ENCODE data around the gene GRK1. TPM values are rescaled to one million over a fixed set of nuclear protein-coding genes. Genes with fewer than 3 reads are reported as not detected.

GRK1 gene
- polyA plus RNA-seq, 12 donors: 0.05 to 0.45 (median 0.22) TPM; not detected in 3

DNA sequence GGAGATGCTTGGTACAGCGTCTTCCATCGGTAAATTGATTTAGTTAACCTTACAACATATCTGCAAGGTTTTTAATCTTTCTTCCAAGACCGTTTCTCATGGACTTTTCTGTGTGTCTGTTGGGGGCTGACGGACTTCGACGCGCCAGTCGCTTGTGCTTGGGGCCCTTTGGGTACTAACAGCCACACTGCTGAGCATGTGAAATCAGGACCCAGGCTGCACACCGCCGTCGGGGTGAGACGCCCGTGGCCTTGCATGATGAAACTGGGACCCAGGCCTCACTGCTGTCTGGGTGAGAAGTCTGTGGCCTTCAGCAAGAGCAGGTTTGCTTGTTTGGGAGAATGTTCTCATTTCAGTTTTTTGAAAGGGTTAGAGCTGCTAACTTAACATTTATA lies 18.8 kb upstream of the GRK1 start:
- DNase-seq: no peak

DNA sequence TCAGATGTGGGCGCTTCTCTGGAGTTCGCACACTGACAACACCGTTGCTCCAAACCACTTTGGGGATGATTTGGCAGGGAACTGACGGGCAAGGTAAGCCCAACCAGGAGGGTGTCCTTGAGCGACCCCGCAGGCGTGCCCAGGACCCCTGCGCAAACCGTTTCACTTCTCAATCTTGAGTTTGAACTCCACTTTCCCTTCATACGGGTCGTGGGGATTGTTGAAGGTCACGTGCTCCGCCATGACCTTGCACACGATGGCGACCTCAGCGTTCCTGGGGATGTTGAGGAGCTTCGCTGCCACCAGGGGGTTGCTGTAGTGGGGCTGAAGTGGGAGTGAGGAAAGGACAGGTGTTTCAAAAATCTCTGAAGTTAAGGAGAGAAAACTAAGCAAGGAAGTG lies 17.8 kb upstream of the GRK1 start:
- no peak for DNase-seq

DNA sequence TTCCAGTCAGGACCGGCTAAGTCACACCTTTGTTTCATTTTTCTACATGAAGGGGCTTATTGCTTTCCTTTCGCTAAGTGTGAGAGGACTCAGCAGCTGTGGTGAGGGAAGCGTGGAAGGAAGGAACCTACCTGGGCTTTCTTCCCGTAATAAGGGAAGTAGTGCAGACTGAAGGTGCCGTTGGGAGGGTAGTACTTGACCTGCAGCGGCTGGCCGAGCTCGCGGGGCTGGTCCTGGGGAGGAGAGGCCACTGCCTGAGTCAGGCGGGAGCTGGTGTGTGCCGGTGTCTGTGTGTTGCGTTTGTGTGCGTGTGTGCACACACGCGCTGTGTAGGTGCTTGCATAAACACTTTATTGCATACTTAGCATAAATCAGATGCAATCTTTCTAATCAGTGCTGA lies 16.7 kb upstream of the GRK1 start:
- DNase-seq: no peak

GRCh38 chr13:113650731-113651148 lies 16.3 kb upstream of the GRK1 start:
- no peak for DNase-seq

DNA sequence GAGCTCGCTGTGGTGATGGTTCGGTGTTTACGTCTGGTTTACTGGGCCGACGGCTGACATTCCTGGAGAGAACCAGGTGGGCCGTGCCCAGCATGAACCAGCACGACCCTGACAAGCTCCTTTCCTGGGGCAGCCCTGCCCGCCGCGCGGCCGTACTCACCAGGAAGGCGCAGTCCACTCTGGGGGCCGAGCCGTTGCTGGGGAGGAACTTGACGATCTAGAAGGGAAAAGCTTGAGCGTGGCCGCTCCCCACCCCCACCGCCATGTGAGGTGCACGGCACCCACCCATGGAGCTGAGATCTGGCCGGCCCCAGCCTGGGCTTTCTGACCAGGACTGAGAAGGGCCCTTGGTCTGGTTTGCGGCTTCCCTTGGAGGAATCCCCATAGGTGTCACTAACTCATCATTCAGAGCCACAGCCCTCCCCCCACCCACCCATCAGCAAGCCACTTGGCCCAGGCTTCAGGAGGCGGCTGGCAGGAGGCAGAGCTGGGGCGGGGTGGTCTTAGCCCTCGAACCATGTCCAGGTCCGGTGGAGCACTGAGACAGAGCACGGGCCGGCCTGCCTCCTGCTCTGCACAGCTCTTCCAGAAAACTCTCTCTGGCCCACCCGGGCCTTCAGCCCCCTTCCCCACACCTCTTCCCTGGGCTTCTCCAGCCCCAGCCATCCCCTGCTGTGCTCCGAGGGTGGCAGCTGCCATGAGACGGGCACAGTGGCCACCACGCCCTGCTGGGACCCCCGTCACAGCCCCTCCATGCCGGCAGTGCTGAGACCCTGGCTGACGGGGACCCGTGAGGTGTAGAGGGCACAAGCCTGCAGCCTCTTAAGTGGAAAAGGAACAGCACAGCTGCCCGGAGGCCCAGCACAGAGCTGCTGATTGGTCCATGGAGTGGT lies 15.3 kb upstream of the GRK1 start:
- DNase-seq: no peak

DNA sequence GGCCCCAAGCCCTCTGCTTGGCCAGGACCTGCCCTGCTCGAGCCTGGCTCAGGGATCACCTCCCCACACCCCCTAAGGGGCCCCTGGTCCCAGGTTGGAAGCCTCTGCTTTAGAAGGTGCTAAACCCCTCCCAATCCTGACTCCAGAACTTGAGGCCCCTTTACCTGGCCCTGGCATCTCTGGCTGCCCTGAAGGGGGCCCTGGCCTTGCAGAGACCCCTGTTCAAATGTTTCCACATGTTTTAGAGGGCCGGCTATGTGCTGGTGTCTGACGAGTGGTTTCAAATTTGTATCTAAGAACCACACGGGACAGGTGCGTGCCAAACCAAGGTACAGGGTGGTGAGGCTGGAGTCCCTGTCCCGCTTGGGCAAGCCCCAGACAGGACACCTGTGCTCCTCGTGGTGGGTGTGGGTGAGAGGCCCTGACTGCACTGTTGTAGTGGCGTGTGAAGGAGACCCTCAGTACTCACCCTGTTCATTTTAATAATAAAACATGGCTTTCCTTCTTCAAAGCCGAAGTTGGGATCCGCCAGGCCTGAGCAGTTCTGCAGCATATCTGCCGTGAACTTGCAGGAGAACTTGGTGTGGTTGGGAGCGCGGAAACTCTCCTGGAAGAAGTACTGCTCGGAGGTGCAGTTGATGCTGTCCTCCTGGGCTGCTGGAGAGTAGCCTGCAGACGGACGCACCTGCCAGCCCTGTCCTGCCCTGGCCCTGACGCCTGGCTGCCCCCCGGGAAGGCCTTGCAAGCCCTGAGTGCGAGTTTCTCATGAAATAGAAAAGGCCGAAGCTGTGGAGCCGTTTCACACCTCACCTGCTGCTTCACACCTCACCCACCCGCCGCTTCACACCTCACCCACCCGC lies 14.4 kb upstream of the GRK1 start:
- DNase-seq: no peak

- no peak for DNase-seq
Observed at GRCh38 chr13:113653264-113654174, 13.5 kb upstream of the GRK1 start.

DNA sequence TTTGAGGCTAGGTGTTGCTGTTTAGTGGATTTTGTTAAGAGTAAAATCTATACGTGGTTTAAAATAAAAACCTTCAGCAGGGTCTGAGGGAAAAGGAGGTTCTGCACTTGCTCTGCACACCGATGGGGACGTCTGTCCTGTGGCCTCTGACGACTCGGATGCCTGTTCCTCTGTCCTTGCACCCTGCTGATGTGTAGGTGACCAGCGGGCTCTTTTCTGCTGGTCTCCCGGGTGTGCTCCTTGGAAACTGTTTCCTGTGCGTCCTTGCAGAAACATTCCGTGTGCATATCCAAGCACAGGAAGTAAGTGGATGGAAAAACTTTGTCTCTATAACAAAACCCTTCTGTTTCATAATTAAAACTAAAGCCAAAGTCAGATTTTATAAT lies 12.9 kb upstream of the GRK1 start:
- DNase-seq: no peak

DNA sequence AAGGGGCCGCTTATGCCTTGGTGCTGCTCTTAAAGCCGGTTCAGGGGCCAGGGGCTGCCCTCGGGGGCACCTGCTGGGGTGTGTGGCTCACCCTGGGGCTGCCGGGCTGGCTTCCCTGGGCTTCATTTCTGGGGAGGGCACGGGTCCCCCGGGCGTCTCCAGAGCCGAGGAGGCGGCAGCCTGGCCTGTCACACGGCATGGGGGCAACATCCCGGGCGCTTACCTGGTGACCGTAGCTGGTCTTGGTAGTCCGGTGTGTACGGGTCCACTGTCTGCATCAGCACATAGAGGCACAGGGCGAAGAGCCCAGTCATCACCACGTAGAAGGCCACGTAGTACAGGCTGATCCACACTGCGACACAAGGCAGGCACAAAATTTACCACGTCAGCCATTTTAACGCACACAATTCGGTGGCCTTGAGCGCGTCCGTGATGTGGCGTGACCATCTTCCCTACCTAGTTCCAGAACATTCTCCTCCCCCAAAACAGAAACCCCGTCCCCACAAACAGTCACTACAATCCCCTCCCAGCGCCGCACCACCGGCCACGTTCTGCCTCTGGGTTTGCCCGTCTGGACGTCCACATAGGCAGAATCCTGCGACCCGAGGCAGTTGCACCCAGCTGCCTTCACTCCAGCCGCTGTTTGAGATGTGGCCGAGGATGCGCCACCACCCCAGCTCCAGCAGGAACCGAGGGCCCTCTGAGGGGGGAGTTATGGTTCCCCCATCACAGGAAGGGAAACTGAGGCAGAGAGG lies 12.3 kb upstream of the GRK1 start:
- no peak for DNase-seq

- no peak for DNase-seq
Observed at GRCh38 chr13:113655346-113656002, 11.5 kb upstream of the GRK1 start.

- no peak for DNase-seq
Observed at GRCh38 chr13:113656003-113656588, 10.9 kb upstream of the GRK1 start.

DNA sequence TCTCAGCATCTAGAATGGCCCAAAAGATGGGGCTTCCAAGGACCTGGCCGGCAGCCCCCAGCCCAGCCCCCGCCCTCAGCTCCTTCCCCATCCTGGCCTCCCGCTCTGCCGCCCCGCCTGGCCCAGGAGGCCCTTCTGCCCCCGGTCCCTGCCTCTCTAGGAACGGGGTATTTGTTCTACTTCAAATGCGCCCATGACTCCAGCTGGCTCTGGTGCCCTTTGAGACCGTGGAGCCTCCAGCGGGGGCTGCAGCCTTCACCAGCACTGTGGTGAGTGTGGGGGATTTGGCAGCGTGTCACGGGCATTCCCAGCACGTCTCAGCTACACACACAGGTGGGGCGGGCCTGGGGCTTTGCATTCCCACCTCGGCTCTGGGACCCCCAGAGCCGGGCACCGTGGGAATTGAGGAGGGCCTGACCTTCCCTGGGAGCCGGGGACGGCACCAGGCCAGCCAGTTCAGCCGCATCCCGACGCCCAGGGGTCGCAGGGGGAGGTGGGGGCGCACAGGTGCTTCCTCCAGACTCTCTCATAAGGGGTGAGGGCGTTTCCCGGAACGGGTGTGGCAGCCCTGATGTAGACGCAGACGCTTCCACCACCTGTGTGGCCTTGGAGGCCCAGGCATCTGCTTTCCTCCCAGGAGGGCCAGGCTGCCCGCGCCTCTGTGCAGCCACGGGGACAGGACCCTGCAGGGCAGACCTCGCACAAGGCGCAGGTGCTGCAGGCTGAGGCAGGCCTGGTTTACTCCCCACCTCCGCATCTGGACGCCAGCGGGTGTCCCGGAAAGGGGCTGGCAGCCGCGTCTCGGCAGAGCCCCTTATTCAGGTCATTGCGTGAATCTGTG lies 10.0 kb upstream of the GRK1 start:
- DNase-seq: no peak

GRCh38 chr13:113657851-113658741 lies 8.9 kb upstream of the GRK1 start, which contains the start of gene ATP4B:
Gene ATP4B, minus strand, starts transcription at chr13:113658198. Its CDS starts 54 bp downstream, at chr13:113658144.
- DNase-seq: no peak

- no peak for DNase-seq
Observed at GRCh38 chr13:113658836-113659235, 8.2 kb upstream of the GRK1 start.

DNA sequence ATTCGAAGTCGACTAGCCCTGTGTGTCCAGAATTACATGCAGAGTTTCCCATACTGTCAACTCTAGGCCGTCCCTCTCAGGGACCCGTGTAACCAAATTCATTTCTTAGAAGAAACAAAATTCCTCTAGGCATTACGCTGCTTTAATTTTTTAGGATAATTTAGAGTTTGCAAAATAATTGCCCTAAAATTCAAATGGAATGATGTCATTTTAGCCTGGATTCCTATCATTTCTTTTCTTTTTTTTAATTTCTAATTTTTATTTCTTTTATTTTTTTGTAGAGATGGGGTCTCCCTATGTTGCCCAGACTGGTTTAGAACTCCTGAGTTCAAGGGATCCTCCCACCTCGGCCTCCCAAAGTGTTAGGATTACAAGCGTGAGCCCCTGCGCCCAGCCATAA lies 7.7 kb upstream of the GRK1 start:
- no peak for DNase-seq

- no peak for DNase-seq
Observed at GRCh38 chr13:113660066-113660465, 7.0 kb upstream of the GRK1 start.

- DNase-seq: no peak
Observed at GRCh38 chr13:113661509-113661908, 5.5 kb upstream of the GRK1 start.

DNA sequence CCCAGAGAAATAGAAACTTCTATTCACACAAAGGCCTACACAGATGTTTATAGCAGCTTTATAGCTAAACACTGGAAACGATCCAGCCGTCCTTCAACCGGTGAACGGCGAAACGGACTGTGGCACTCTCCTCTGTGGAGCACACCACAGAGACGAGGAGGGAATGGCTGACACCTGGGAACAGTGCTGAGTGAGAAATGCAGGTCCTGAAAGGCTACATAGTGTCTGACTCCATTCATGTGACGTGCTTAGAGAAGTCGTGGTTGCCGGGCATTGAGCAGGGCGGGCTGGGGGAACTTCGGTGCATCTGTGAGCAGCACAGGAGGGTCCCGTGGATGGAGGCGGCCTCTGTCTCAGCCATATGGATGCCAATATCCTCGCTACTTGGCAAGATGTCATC lies 3.1 kb upstream of the GRK1 start:
- DNase-seq: no peak

Data from muscle of arm (tissue), 12 donors.